ENCODE results near the gene PIP4K2A. TPM values are rescaled to one million over a fixed set of nuclear protein-coding genes. Genes with fewer than 3 reads are reported as not detected.

Gene PIP4K2A
- total and polyA plus RNA-seq, 2 experiments from 2014 or later = 39.9 to 40.1 TPM

DNA sequence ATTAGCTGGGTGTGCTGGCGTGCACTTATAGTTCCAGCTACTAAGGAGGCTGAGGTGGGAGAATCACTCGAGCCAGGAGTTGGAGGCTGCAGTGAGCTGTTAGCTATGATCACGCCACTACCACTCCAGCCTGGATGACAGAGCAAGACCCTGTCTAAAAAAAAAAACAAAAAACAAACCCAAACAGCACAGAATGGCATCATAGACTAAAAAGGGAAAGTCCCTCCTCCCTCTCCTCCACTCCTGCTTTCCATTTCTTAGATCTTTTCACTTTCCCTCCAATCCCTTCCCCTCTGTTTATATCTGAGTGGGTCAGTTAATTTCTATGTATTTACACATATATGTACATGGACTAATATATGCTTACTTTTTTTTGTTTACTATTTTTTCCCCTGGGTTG, 10.4 kb upstream of the PIP4K2A start (continued):
- no peak for TF ChIP-seq EZH2 (IDR thresholded peaks at IDR 0.05; ENCODE audit: low read depth, unreplicated experiment)
- no peak for TF ChIP-seq ZNF114 (CRISPR knock-in tag; IDR thresholded peaks at IDR 0.05)
- no peak for TF ChIP-seq ETS1 (IDR thresholded peaks at IDR 0.05)

DNA sequence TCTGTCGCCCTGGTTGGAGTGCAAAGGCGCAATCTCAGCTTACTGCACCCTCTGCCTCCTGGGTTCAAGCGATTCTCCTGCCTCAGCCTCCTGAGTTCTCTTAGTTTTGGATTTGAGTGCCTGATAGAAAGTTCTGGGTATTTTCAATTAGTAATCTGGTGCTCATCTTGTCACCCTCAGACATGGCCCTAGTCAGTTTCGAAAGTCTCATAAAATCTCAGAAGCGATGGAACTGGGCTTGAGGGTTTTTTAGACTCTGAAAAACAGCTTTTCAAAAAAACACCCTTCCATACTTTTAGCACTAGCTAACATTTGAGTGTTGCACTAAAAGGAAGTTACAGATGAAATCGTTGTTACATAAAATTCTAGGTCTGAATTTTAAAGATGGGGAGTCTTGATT, 9.4 kb upstream of the PIP4K2A start:
- no peak overlapping the region for H3K4me2 ChIP-seq
- TF ChIP-seq, protein P1, sequence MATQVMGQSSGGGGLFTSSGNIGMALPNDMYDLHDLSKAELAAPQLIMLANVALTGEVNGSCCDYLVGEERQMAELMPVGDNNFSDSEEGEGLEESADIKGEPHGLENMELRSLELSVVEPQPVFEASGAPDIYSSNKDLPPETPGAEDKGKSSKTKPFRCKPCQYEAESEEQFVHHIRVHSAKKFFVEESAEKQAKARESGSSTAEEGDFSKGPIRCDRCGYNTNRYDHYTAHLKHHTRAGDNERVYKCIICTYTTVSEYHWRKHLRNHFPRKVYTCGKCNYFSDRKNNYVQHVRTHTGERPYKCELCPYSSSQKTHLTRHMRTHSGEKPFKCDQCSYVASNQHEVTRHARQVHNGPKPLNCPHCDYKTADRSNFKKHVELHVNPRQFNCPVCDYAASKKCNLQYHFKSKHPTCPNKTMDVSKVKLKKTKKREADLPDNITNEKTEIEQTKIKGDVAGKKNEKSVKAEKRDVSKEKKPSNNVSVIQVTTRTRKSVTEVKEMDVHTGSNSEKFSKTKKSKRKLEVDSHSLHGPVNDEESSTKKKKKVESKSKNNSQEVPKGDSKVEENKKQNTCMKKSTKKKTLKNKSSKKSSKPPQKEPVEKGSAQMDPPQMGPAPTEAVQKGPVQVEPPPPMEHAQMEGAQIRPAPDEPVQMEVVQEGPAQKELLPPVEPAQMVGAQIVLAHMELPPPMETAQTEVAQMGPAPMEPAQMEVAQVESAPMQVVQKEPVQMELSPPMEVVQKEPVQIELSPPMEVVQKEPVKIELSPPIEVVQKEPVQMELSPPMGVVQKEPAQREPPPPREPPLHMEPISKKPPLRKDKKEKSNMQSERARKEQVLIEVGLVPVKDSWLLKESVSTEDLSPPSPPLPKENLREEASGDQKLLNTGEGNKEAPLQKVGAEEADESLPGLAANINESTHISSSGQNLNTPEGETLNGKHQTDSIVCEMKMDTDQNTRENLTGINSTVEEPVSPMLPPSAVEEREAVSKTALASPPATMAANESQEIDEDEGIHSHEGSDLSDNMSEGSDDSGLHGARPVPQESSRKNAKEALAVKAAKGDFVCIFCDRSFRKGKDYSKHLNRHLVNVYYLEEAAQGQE (IDR thresholded peaks at IDR 0.05; ENCODE audit: unreplicated experiment) = no peak
- TF ChIP-seq POLR2AphosphoS5 (IDR thresholded peaks at IDR 0.05; ENCODE audit: low read depth) = no peak
- TF ChIP-seq, protein P2, sequence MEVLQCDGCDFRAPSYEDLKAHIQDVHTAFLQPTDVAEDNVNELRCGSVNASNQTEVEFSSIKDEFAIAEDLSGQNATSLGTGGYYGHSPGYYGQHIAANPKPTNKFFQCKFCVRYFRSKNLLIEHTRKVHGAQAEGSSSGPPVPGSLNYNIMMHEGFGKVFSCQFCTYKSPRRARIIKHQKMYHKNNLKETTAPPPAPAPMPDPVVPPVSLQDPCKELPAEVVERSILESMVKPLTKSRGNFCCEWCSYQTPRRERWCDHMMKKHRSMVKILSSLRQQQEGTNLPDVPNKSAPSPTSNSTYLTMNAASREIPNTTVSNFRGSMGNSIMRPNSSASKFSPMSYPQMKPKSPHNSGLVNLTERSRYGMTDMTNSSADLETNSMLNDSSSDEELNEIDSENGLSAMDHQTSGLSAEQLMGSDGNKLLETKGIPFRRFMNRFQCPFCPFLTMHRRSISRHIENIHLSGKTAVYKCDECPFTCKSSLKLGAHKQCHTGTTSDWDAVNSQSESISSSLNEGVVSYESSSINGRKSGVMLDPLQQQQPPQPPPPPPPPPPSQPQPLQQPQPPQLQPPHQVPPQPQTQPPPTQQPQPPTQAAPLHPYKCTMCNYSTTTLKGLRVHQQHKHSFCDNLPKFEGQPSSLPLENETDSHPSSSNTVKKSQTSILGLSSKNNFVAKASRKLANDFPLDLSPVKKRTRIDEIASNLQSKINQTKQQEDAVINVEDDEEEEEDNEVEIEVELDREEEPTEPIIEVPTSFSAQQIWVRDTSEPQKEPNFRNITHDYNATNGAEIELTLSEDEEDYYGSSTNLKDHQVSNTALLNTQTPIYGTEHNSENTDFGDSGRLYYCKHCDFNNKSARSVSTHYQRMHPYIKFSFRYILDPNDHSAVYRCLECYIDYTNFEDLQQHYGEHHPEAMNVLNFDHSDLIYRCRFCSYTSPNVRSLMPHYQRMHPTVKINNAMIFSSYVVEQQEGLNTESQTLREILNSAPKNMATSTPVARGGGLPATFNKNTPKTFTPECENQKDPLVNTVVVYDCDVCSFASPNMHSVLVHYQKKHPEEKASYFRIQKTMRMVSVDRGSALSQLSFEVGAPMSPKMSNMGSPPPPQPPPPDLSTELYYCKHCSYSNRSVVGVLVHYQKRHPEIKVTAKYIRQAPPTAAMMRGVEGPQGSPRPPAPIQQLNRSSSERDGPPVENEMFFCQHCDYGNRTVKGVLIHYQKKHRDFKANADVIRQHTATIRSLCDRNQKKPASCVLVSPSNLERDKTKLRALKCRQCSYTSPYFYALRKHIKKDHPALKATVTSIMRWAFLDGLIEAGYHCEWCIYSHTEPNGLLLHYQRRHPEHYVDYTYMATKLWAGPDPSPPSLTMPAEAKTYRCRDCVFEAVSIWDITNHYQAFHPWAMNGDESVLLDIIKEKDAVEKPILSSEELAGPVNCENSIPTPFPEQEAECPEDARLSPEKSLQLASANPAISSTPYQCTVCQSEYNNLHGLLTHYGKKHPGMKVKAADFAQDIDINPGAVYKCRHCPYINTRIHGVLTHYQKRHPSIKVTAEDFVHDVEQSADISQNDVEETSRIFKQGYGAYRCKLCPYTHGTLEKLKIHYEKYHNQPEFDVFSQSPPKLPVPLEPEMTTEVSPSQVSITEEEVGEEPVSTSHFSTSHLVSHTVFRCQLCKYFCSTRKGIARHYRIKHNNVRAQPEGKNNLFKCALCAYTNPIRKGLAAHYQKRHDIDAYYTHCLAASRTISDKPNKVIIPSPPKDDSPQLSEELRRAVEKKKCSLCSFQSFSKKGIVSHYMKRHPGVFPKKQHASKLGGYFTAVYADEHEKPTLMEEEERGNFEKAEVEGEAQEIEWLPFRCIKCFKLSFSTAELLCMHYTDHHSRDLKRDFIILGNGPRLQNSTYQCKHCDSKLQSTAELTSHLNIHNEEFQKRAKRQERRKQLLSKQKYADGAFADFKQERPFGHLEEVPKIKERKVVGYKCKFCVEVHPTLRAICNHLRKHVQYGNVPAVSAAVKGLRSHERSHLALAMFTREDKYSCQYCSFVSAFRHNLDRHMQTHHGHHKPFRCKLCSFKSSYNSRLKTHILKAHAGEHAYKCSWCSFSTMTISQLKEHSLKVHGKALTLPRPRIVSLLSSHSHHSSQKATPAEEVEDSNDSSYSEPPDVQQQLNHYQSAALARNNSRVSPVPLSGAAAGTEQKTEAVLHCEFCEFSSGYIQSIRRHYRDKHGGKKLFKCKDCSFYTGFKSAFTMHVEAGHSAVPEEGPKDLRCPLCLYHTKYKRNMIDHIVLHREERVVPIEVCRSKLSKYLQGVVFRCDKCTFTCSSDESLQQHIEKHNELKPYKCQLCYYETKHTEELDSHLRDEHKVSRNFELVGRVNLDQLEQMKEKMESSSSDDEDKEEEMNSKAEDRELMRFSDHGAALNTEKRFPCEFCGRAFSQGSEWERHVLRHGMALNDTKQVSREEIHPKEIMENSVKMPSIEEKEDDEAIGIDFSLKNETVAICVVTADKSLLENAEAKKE (CRISPR knock-in tag; IDR thresholded peaks at IDR 0.05) = no peak
- TF ChIP-seq CREB1 (CRISPR knock-in tag; IDR thresholded peaks at IDR 0.05; ENCODE audit: low read depth) = no peak
- TF ChIP-seq STAT1 (IDR thresholded peaks at IDR 0.05; ENCODE audit: unreplicated experiment) = no peak
- TF ChIP-seq JUNB (IDR thresholded peaks at IDR 0.05; ENCODE audit: unreplicated experiment) = no peak
- no peak for TF ChIP-seq EZH2 (IDR thresholded peaks at IDR 0.05; ENCODE audit: low read depth, unreplicated experiment)

More for the DNA sequence above, 9.4 kb upstream of the PIP4K2A start:
- ATAC-seq = no peak
- Mint-ChIP-seq H3K4me1 (peaks cover 9% of the 10 kb centered on the region), H3K36me3 (ENCODE audit: low read depth) (no peaks in the 10 kb centered on the region), H3K9me3 (no peaks in the 10 kb centered on the region), H3K27ac (no peak overlapping the region), H3K4me3 (no peak overlapping the region), H3K27me3 (ENCODE audit: insufficient read depth, low read depth, poor library complexity) (peaks cover 5% of the 10 kb centered on the region)
- H3F3A ChIP-seq (replicated peaks; ENCODE audit: low read depth) = no peaks in the 10 kb centered on the region
- H3K79me2 ChIP-seq (replicated peaks; ENCODE audit: insufficient read depth) = no peaks in the 10 kb centered on the region
- no peaks in the 10 kb centered on the region for H3K36me3 ChIP-seq (ENCODE audit: insufficient read depth)
- H3K27ac ChIP-seq (ENCODE audit: low read depth) = no peak overlapping the region
- no peaks in the 10 kb centered on the region for H3K9me2 ChIP-seq (ENCODE audit: insufficient read depth)
- no peak overlapping the region for H3K4me3 ChIP-seq
- H3K27me3 ChIP-seq (ENCODE audit: insufficient read depth) = no peaks in the 10 kb centered on the region
- no peaks in the 10 kb centered on the region; the same call in 1 of the 2 replicates for H3K4me1 ChIP-seq (ENCODE audit: insufficient read depth)
- H2AFZ ChIP-seq = no peak overlapping the region
- no peaks in the 10 kb centered on the region for H4K20me1 ChIP-seq (replicated peaks; ENCODE audit: insufficient read depth)
- no peak for DNase-seq (ENCODE audit: low spot score)
